HepG2 (cell line): ENCODE data around the gene ANKRD1. TPM values are rescaled to one million over a fixed set of nuclear protein-coding genes. Genes with fewer than 3 reads are reported as not detected.

ENCODE experiments used
- ASH2L ChIP-seq: fragments of 300-600, 200-600 bp; sonication (generic); IDR thresholded peaks from 2 replicates; pipeline ENCODE4 v1.7.0; 2017; ENCODE audit warnings: low read depth, mild to moderate bottlenecking, moderate library complexity, mixed read lengths, low read length; ENCODE audit not compliant: insufficient read length
- BORCS8-MEF2B ChIP-seq: sonication (generic); formaldehyde crosslinking; IDR thresholded peaks from 2 replicates; pipeline ENCODE4 v1.8.0; 2022; ENCODE audit warnings: mild to moderate bottlenecking, missing genetic modification reagents
- CCDC6 ChIP-seq: sonication (generic); formaldehyde crosslinking; IDR thresholded peaks from 2 replicates; pipeline ENCODE4 v1.8.1; 2022; ENCODE audit warnings: mild to moderate bottlenecking, missing genetic modification reagents, moderate library complexity
- ELF1 ChIP-seq: sonication (generic); formaldehyde crosslinking; IDR thresholded peaks from 2 replicates; pipeline ENCODE4 v1.4.0; 2020; ENCODE audit warnings: missing genetic modification reagents
- EZH2 ChIP-seq: conservative IDR thresholded peaks from 2 replicates; pipeline ENCODE4 v1.6.1; 2012; ENCODE audit warnings: mild to moderate bottlenecking, low read depth, low read length, moderate library complexity
- ISL2 ChIP-seq: sonication (generic); formaldehyde crosslinking; IDR thresholded peaks from 2 replicates; pipeline ENCODE4 v1.5.0; 2020; ENCODE audit warnings: missing genetic modification reagents
- MIXL1 ChIP-seq: IDR thresholded peaks from 2 replicates; pipeline ENCODE4 v1.6.1; 2016
- NR1H2 ChIP-seq: sonication (generic); formaldehyde crosslinking; IDR thresholded peaks from 2 replicates; pipeline ENCODE4 v1.8.1; 2022; ENCODE audit warnings: low read depth, missing genetic modification reagents, borderline replicate concordance
- NR2F6 ChIP-seq, 2 experiments: IDR thresholded peaks; 2 replicates each; pipeline ENCODE4 v1.6.1; 2016; ENCODE audit warnings: antibody characterized with exemption in 1 of 2, mild to moderate bottlenecking in 1 of 2
- RBAK ChIP-seq: sonication (generic); formaldehyde crosslinking; IDR thresholded peaks from 2 replicates; pipeline ENCODE4 v1.5.1; 2020; ENCODE audit warnings: mild to moderate bottlenecking, missing genetic modification reagents
- RBM39 ChIP-seq: fragments of 200-400 bp; formaldehyde crosslinking; IDR thresholded peaks from one replicate; pipeline ENCODE4 v1.6.1; 2018; ENCODE audit warnings: antibody characterized with exemption, mild to moderate bottlenecking, low read depth, low read length; ENCODE audit not compliant: poor library complexity, severe bottlenecking
- SKI ChIP-seq: fragments of 450-650 bp; IDR thresholded peaks from one replicate; pipeline ENCODE4 v1.6.1; 2018; ENCODE audit warnings: mild to moderate bottlenecking; ENCODE audit not compliant: partially characterized antibody
- SMAD1 ChIP-seq: sonication (generic); formaldehyde crosslinking; IDR thresholded peaks from 2 replicates; pipeline ENCODE4 v1.4.0; 2020; ENCODE audit warnings: missing genetic modification reagents, low read depth, mild to moderate bottlenecking, borderline replicate concordance
- SMAD3 ChIP-seq: sonication (generic); formaldehyde crosslinking; IDR thresholded peaks from 2 replicates; pipeline ENCODE4 v1.4.0; 2020; ENCODE audit warnings: missing genetic modification reagents
- ZFX ChIP-seq: sonication (generic); formaldehyde crosslinking; IDR thresholded peaks from 2 replicates; pipeline ENCODE4 v1.4.0; 2020; ENCODE audit warnings: mild to moderate bottlenecking, low read depth, missing genetic modification reagents, moderate library complexity
- ZNF143 ChIP-seq: sonication (generic); formaldehyde crosslinking; IDR thresholded peaks from 2 replicates; pipeline ENCODE4 v1.4.0; 2020; ENCODE audit warnings: missing genetic modification reagents
- ZNF567 ChIP-seq: sonication (generic); formaldehyde crosslinking; IDR thresholded peaks from 2 replicates; pipeline ENCODE4 v1.8.1; 2023; ENCODE audit warnings: mild to moderate bottlenecking, missing genetic modification reagents, borderline replicate concordance
- ZNF816 ChIP-seq: sonication (generic); formaldehyde crosslinking; IDR thresholded peaks from 2 replicates; pipeline ENCODE4 v1.8.0; 2022; ENCODE audit warnings: missing genetic modification reagents, mild to moderate bottlenecking, borderline replicate concordance
- ZSCAN25 ChIP-seq: sonication (generic); formaldehyde crosslinking; IDR thresholded peaks from 2 replicates; pipeline ENCODE4 v1.8.0; 2022; ENCODE audit warnings: mild to moderate bottlenecking, missing genetic modification reagents
- polyA plus RNA-seq, 8 experiments: library from polyadenylated mRNA; depleted of rRNA in 3 of 8; stranded (reverse) in 7 of 8; unstranded in 1 of 8; fragments of >200 nt; fragmentation: Illumina TruSeq in 4 of 8; extraction: Trizol in 4 of 8; gene quantifications; 2 replicates each; pipeline versions ENCODE4 v1.2.1 to v1.2.3, GENCODE V29; 2011 to 2016; ENCODE audit warnings: low read depth in 4 of 8, missing spikeins in 1 of 8, mixed read lengths in 1 of 8; ENCODE audit not compliant: insufficient read depth in 1 of 8
- total RNA-seq, 5 experiments: library from RNA; depleted of rRNA; stranded (reverse); fragments of >200 nt; fragmentation: Illumina TruSeq; extraction: Trizol; gene quantifications; 2 replicates each; pipeline ENCODE4 v1.2.3, GENCODE V29; 2016; ENCODE audit warnings: low read depth in 1 of 5
- TF ChIP-seq, protein P1 (sequence below): sonication (generic); formaldehyde crosslinking; conservative IDR thresholded peaks from 2 replicates; pipeline ENCODE4 v1.4.0; 2020; ENCODE audit warnings: missing genetic modification reagents
- TF ChIP-seq, protein P2 (sequence below): sonication (generic); formaldehyde crosslinking; IDR thresholded peaks from 2 replicates; pipeline ENCODE4 v1.8.0; 2022; ENCODE audit warnings: missing genetic modification reagents, low read depth, mild to moderate bottlenecking, borderline replicate concordance
- TF ChIP-seq, protein P3 (sequence below): sonication (generic); formaldehyde crosslinking; IDR thresholded peaks from 2 replicates; pipeline ENCODE4 v1.5.0; 2020; ENCODE audit warnings: mild to moderate bottlenecking, low read depth, missing genetic modification reagents, borderline replicate concordance
- TF ChIP-seq, protein P4 (sequence below): sonication (generic); formaldehyde crosslinking; IDR thresholded peaks from 2 replicates; pipeline ENCODE4 v1.9.0; 2021; ENCODE audit warnings: missing genetic modification reagents, mild to moderate bottlenecking, borderline replicate concordance
- TF ChIP-seq, protein P5 (sequence below): sonication (generic); formaldehyde crosslinking; IDR thresholded peaks from 2 replicates; pipeline ENCODE4 v1.5.0; 2020; ENCODE audit warnings: mild to moderate bottlenecking, missing genetic modification reagents

The ANKRD1 gene
- total and polyA plus RNA-seq, 2 of the 13 experiments (the other 11 are each of a cell fraction or from before 2014, with no cell fraction given): 19.4 to 41.8 TPM

DNA sequence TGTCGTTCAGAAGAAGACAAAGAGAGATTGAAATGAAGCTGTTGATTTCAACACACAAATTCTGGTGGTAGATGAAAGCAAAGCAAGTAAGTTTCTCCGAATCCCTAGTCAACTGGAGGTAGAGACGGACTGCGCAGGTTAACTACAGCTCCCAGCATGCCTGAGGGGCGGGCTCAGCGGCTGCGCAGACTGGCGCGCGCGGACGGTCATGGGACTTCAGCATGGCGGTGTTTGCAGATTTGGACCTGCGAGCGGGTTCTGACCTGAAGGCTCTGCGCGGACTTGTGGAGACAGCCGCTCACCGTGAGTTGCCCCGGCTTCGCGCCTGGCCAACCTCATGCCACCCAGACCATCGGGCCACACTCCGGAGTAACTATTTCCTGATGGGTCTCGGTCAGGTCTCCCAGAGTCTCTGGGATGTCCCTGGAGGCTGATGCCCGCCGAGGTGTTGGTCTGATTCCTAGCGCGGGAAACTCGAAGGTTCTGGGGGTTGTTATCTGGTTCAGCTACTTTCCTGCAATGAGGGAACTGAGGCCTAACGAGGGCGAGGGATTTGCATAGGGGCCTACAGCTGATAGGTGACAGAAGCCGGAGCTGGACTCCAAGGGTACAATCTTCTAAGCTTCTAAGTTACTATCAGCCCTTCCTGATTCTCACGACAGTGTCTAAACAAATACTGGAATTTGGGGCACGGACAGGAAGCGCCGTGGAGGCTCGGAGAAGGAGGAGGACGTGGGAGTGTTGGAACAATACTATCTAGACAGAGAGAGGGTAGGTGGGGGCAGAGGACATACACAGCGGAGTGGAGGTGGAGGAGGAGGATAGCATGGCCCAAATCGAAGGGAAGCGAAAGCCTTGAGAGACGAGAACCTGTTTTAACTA is 48.9 kb downstream of the ANKRD1 start, which contains the start of gene RPP30 (continued):
- TF ChIP-seq ELF1 (peak; percentile 17; the same call in 1 of the 2 replicates), SKI (peak; percentile 9), ZNF143 (CRISPR knock-in tag) (peak; percentile 98), SMAD3 (CRISPR knock-in tag) (no peak; the same call in 1 of the 2 replicates), BORCS8-MEF2B (CRISPR knock-in tag) (peak; percentile 85; the same call in 1 of the 2 replicates), ASH2L (peak; percentile 84), NR2F6 (IDR thresholded peaks at IDR 0.05) (no peak), NR2F6 (CRISPR knock-in tag; IDR thresholded peaks at IDR 0.05) (no peak), ZNF567 (CRISPR knock-in tag) (0 out of 2 replicates have a peak, but pooled peaks have one; percentile 39), RBAK (no peak), ISL2 (CRISPR knock-in tag) (no peak), ZFX (CRISPR knock-in tag) (peak; percentile 39), ZNF816 (CRISPR knock-in tag) (peak; percentile 78; the same call in 1 of the 2 replicates), MIXL1 (CRISPR knock-in tag) (no peak), NR1H2 (no peak), CCDC6 (CRISPR knock-in tag) (no peak; the same call in 1 of the 2 replicates), SMAD1 (CRISPR knock-in tag) (peak; percentile 83; the same call in 1 of the 2 replicates), ZSCAN25 (CRISPR knock-in tag) (0 out of 2 replicates have a peak, but pooled peaks have one; percentile 35), EZH2 (no peak), RBM39 (no peak)
- TF ChIP-seq, protein P1, sequence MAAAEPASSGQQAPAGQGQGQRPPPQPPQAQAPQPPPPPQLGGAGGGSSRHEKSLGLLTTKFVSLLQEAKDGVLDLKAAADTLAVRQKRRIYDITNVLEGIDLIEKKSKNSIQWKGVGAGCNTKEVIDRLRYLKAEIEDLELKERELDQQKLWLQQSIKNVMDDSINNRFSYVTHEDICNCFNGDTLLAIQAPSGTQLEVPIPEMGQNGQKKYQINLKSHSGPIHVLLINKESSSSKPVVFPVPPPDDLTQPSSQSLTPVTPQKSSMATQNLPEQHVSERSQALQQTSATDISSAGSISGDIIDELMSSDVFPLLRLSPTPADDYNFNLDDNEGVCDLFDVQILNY (CRISPR knock-in tag): peak; percentile 74
- TF ChIP-seq, protein P2, sequence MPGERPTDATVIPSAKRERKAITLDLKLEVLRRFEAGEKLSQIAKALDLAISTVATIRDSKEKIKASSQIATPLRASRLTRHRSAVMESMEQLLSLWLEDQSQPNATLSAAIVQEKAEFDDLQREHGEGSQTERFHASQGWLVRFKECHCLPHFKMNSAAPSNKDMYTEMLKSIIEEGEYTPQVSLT: 0 out of 2 replicates have a peak, but pooled peaks have one; percentile 24
- TF ChIP-seq, protein P3, sequence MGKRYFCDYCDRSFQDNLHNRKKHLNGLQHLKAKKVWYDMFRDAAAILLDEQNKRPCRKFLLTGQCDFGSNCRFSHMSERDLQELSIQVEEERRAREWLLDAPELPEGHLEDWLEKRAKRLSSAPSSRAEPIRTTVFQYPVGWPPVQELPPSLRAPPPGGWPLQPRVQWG (CRISPR knock-in tag): no peak
- TF ChIP-seq, protein P4, sequence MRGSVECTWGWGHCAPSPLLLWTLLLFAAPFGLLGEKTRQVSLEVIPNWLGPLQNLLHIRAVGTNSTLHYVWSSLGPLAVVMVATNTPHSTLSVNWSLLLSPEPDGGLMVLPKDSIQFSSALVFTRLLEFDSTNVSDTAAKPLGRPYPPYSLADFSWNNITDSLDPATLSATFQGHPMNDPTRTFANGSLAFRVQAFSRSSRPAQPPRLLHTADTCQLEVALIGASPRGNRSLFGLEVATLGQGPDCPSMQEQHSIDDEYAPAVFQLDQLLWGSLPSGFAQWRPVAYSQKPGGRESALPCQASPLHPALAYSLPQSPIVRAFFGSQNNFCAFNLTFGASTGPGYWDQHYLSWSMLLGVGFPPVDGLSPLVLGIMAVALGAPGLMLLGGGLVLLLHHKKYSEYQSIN (CRISPR knock-in tag): no peak
- TF ChIP-seq, protein P5, sequence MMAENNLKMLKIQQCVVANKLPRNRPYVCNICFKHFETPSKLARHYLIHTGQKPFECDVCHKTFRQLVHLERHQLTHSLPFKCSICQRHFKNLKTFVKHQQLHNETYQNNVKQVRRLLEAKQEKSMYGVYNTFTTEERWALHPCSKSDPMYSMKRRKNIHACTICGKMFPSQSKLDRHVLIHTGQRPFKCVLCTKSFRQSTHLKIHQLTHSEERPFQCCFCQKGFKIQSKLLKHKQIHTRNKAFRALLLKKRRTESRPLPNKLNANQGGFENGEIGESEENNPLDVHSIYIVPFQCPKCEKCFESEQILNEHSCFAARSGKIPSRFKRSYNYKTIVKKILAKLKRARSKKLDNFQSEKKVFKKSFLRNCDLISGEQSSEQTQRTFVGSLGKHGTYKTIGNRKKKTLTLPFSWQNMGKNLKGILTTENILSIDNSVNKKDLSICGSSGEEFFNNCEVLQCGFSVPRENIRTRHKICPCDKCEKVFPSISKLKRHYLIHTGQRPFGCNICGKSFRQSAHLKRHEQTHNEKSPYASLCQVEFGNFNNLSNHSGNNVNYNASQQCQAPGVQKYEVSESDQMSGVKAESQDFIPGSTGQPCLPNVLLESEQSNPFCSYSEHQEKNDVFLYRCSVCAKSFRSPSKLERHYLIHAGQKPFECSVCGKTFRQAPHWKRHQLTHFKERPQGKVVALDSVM (CRISPR knock-in tag): 0 out of 2 replicates have a peak, but pooled peaks have one; percentile 17
